GM18951 (cell line): ENCODE data around the gene DNAAF5.
"Not testable (repeated sequence)": the region's sequence is repeated elsewhere in the genome, so short reads cannot be mapped to it uniquely, and the experiment has no call there.

Source experiments
- POLR2A ChIP-seq: IDR thresholded peaks from 4 replicates; pipeline ENCODE4 v1.6.1; 2011; ENCODE audit warnings: mild to moderate bottlenecking; ENCODE audit not compliant: insufficient read length, insufficient read depth; ENCODE audit errors: extremely low read depth
- in situ Hi-C: fragments of 300-500 bp; cut with MboI; formaldehyde crosslinking; loops from one replicate; pipeline ENCODE4 v1.12.0; 2022; ENCODE audit warnings: low sequenced_read_pairs, mixed read lengths, inconsistent platforms; ENCODE audit not compliant: unreplicated experiment

Gene DNAAF5

DNA sequence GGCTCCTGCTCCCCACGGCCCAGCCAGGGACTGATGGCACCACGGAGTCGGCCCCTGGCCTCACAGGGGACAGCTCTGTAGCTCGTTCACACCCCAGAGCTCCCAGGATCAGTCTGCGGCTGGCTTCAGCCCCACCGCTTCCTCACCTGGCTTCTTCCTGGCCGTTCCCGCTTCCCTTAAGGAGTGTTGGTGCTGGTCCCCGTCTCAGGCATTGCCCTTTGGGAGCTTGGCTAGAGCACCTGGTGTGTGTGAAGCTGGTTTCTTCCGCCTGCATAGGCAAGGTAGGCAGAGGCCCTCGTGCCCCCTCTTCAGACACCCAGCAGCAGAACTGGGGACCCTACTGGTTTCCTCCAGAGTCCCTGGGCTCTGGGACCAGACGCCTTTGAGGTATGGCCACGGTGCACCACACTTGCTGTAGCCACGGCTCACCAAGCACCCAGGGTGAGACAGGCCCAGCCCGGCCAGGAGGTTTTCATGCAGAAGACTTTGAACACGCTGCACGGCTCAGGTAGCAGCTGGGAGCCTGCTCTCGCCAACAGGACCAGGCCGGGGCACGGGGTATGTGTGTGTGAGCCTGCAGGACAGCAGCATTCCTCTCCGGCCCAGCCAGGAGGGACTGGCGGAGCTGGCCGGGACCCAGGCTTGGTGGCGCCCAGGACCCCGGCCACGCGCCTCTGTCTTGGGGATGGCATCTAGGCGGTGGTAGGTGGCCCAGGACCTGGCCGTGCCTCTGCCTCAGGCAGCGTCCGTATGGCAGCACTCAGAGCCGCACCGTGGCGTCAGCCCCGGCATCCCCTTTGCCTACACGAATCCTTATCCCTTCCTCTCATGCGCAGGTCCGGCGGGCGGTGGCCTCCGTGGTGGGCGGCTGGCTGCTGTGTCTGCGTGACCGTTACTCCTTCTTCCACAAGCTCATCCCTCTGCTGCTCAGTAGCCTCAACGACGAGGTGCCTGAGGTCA lies 13.8 kb downstream of the DNAAF5 start:
- in situ Hi-C loops = no loop called here
- no peak for TF ChIP-seq POLR2A

DNA sequence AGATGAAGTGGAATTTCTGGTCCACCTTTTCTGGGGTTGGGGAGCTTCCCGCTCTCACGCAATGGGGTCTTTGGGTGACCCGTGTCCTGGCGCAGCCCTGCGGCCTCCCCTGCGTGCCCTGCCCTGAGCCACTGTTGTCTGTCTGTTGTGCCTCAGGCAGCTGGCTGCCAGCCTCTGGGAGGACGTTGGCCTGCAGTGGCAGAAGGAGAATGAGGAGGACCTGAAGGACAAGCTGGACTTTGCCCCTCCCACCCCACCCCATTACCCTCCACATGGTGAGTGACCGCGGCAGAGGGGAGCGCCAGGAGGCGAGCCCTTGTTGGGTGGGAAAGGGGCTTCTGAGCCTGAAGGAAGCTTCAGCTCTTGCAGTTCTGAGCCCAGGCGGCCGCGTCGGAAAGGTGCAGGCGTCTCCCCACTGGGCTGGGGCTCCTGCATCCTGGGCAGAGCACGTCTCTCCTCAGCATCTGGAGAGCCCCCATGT lies 14.7 kb downstream of the DNAAF5 start:
- in situ Hi-C loops = no loop called here
- TF ChIP-seq POLR2A = no peak

DNA sequence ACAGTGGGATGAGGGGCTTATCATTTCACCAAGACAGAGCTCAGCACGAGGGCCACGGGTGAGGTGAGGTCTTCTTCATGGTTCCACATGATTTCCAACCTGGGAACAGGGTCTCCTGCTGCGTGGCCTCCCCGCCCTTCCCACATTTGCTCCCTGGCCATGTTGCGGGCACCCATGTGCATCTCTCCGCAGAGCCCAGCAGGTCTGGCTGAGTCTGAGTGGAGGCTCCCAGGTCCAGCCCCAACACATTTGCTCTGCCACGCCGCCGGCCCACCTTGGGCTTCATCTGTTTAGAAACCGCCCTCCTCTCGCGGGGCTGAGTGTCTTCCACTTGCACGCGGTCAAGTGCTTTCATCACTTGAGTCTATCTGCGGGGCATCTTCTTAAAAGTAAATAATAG lies 15.4 kb downstream of the DNAAF5 start:
- in situ Hi-C loops = no loop called here
- TF ChIP-seq POLR2A = no peak

DNA sequence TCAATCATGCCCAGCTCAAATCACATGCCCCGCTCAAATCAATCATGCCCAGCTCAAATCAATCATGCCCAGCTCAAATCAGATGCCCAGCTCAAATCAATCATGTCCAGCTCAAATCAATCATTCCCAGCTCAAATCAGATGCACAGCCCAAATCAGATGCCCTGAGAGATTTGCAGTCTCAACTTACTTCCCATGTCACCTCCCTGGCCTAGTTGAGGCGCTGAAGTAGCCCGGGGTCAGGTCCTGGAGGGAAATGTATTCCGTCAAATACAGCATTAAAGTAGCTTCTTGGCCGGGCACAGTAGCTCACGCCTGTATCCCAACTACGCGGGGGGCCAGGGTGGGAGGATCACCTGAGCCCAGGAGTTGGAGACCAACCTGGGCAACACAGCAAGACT lies 16.3 kb downstream of the DNAAF5 start:
- in situ Hi-C loops = no loop called here
- TF ChIP-seq POLR2A = no peak

DNA sequence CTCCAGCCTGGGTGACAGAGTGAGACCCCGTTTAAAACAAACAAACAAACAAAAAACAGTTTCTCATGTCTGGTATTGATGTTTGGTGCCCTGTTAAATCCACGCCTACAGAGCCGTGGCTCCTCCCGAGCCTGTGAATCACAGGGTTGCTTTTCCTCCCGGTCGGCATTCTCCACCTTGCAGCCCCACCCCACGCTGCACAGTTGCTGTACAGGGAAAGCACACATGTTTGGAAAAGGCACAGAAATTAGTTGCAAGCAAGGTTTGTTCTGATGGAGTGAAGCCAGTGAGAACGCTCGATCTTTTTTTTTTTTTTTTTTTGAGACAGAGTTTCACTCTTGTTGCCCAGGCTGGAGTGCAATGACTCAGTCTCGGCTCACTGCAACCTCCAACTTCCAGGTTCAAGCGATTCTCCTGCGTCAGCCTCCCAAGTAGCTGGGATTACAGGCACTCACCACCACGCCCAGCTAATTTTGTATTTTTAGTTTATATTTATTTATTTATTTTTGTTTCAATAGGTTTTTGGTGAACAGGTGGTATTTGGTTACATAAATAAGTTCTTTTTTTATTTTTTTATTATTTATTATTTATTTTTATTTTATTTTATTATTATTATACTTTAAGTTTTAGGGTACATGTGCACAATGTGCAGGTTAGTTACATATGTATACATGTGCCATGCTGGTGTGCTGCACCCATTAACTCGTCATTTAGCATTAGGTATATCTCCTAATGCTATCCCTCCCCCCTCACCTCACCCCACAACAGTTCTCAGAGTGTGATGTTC lies 17.0 kb downstream of the DNAAF5 start:
- in situ Hi-C loops = not testable (repeated sequence)

DNA sequence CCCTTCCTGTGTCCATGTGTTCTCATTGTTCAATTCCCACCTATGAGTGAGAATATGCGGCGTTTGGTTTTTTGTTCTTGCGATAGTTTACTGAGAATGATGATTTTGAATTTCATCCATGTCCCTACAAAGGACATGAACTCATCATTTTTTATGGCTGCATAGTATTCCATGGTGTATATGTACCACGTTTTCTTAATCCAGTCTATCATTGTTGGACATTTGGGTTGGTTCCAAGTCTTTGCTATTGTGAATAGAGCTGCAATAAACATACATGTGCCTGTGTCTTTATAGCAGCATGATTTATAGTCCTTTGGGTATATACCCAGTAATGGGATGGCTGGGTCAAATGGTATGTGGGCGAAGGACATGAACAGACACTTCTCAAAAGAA lies 17.6 kb downstream of the DNAAF5 start:
- in situ Hi-C loops = not testable (repeated sequence)

DNA sequence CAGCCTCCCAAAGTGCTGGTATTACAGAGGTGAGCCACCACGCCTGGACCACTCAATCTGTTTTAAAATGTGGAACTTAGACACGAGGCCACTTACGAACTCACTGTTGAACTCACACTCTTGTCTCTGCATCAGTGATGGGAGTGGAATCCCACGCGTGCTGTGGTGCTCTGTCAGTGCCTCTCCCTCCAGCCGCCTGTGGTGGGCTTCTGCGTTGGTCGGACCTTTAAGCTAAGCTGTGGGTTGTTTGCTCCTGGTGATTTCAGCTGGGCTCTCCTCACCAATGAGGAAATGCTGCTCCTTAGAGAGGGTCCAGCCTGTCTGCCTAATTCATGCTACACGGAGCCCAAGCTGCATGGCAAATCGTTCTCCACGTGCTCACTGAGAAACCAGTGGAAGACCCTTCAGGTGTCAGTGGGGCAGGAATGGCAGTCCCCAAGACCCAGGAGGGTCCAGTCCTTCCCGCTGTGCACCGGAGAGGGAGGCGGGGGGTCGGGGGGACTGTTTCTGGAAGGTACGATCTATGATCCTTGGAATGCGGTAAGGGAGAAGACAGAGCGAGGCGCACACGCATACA lies 18.4 kb downstream of the DNAAF5 start:
- no peak for TF ChIP-seq POLR2A
- in situ Hi-C loops = no loop called here

DNA sequence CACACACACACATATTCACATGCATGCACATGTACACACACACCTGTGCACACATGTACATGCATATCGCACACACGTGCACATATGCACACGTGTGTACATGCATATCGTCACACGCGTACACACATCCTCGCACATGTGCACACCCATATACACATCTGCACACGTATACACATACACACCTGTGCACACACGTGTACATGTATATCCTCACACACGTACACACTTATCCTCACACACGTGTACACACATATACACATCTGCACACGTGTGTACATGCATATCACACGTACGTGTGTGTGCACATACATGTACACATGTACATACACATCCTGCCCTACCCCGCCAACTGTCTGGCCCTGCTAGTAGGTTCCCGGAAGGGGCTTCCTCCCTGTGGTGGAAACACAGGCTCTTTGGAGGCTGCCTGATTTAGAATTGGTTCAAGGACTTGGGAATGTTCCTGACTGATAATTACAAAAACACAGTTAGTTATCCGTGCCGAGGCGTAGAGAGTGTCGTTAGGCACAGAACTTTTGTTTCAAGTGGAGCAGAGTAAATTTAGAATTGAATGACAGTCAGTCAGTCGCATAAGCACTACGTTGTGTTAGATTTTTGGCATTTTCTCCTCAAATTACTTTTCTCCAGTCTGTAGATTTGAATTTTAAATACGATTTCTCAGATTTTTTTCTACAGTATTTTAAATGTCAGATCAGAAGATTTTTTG lies 19.1 kb downstream of the DNAAF5 start:
- TF ChIP-seq POLR2A = no peak
- in situ Hi-C loops = no loop called here

DNA sequence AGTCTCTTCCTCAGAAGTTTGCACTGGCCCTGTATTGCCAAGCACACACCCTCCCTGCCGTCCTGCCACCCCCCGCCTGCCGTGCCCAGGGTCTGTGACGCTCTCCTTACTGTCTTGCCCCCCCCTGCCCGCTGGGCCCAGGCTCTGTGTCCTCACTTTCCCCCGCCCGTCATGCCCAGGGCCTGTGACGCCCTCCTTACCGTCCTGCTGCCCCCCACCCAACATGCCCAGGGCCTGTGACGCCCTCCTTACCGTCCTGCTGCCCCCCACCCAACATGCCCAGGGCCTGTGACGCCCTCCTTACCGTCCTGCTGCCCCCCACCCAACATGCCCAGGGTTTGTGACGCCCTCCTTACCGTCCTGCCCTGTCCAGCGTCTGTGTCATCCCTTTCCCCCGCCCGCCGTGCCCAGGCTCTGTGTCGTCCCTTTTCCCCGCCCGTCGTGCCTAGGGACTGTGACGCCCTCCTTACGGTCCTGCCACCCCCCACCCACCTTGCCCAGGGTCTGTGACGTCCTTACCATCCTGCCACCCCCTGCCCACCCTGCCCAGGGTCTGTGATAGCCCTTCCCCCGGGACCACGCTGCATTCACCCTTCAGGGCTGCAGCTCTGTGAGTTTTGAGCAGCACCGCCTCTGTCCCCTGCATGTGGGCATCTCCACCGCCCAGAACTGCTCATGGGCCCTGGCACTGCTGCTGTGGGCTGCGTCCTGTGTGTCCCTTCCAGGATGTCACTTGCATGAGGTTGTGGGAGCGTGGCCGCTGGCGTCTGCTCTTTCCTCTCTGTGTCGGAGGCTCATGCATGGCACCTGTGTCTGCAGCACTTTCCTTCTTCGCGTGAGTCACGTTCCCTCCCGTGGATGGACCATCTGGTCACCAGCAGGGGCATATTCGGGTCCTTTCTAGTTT lies 19.9 kb downstream of the DNAAF5 start:
- no peak for TF ChIP-seq POLR2A
- in situ Hi-C loops = no loop called here

DNA sequence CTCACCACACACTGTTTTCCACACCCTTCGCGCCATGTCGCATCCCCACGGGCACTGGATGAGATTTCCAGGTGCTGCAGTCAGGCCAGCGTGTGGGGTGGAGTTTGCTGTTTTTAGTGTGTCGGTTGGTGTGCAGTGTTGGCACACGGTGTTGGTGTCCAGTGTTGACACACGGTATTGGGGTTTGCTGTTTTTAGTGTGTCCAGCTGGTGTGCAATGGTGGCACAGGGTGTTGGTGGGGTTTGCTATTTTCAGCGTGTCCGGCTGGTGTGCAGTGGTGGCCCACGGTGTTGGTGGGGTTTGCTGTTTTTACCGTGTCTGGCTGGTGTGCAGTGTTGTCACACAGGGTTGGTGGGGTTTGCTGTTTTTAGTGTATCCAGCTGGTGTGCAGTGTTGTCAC lies 20.7 kb downstream of the DNAAF5 start:
- in situ Hi-C loops = no loop called here
- TF ChIP-seq POLR2A = no peak

DNA sequence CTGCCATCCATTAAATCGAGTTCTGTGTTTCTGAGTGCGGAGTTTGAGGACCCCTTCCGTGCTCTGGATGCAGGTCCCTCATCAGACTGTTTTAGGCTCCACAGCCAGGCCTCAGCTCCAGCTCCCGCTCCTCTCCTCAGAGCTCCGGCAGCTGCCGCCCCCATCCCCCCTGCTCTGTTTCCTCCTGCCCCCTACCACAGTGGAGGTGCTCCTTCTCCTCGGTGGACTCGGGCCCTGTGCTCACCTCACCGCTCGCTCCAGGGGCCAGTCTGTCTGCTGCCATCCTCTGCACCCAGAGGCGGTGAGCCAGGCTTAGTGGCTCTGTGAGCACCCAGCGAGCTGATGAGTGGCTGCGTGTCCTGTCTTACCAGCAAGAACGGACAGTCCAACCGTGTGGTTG lies 21.9 kb downstream of the DNAAF5 start:
- in situ Hi-C loops = no loop called here
- TF ChIP-seq POLR2A = no peak

DNA sequence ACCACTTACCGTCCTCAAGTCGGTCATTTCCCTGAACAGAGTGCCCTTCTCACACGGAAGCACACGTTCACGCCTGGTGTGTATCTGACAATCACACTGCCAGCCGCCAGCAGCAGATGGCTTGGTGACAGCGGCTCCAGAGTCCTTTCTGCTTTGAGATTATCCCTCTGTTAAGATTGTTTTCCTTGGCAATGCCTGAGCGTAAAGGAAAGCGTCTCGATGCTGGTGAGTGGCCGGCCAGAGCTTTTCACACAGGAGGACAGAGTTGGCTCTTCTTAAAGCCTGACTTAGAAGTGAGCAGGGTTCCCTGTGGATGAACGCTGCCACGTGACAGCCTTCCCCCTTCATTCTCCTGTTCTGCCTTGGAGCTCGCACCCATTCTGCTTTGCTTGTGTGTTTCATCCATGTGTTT lies 22.6 kb downstream of the DNAAF5 start:
- TF ChIP-seq POLR2A = no peak
- in situ Hi-C loops = no loop called here
